ENCODE measurements around the gene PLA2G4E.

DNA sequence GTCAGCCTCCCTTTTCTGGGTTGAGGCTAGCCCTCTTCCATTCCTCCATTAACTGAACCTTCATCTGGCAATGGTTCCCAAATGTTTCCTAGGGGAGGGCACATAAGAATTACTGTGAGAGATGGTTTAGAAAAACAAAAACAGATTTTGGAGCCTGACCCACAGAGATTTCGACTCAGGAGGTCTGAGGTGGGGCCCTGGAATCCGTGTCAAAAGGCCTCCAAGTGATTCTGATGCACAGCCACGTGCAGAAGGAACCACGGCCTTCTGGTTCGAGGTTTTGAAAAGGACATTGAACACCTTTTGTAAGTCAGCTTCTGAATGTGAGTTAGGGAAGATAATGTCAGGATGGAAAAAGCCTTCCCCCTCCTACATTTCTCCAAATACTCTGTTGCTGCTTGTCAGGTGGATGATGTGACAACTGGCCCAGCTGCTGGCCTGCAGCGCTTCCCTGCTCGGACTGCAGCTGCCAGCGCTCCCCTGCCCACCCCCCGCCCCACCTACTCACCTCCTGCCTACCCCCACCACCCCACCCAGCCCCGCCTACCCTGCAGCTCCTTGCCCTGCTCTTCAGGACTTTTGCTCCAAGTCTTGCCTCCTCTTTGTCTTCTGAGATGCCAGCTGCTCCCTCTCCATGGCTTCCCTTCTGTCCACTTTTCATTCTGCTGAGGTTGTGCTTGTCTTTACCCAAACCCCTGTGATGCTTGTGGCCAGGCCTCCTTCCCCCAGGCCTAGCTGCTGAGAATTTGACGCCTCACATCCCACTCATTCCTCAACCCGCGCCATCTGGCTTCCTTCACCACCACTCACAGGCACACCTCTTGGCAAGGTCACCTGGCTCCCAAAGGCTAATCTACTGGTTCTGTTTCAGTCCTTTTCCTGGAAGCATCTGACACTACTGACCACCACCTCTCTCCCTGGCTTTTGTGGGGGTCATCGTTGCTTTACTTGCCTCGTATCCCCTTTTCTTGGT is 55.1 kb downstream of the PLA2G4E start:
- TF ChIP-seq, protein P1, sequence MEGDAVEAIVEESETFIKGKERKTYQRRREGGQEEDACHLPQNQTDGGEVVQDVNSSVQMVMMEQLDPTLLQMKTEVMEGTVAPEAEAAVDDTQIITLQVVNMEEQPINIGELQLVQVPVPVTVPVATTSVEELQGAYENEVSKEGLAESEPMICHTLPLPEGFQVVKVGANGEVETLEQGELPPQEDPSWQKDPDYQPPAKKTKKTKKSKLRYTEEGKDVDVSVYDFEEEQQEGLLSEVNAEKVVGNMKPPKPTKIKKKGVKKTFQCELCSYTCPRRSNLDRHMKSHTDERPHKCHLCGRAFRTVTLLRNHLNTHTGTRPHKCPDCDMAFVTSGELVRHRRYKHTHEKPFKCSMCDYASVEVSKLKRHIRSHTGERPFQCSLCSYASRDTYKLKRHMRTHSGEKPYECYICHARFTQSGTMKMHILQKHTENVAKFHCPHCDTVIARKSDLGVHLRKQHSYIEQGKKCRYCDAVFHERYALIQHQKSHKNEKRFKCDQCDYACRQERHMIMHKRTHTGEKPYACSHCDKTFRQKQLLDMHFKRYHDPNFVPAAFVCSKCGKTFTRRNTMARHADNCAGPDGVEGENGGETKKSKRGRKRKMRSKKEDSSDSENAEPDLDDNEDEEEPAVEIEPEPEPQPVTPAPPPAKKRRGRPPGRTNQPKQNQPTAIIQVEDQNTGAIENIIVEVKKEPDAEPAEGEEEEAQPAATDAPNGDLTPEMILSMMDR (conservative IDR thresholded peaks at IDR 0.05), result no peak
- no peak for TF ChIP-seq EZH2 (IDR thresholded peaks at IDR 0.05; ENCODE audit: low read depth)

All from PC-9 (cell line).